ENCODE data around the gene INSR. TPM values are rescaled to one million over a fixed set of nuclear protein-coding genes. Genes with fewer than 3 reads are reported as not detected.

Gene INSR
- polyA plus RNA-seq, 1 of the 3 experiments (the other 2 are of a cell fraction), result 3.6 TPM

DNA sequence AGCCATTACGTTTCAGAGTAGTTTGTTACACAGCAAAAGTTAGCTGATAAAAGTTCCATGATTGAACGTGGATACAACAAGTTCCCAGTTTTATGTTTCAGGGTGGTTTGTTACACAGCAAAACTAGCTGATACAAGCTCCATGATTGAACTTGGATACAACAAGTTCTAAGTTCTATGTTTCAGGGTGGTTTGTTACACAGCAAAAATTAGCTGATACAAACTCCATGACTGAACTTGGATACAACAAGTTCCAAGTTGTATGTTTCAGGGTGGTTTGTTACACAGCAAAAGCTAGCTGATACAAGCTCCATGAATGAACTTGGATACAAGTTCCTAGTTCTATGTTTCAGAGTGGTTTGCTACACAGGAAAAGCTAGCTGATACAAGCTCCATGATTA lies 47.6 kb downstream of the INSR start:
- no peak for DNase-seq
- Histone ChIP-seq H3K9me3 (no peaks in the 10 kb centered on the region), H4K20me1 (ENCODE audit: insufficient read depth) (no peaks in the 10 kb centered on the region), H3K27me3 (ENCODE audit: insufficient read depth) (no peaks in the 10 kb centered on the region), H3K9me2 (no peaks in the 10 kb centered on the region), H3K79me2 (ENCODE audit: insufficient read depth) (no peaks in the 10 kb centered on the region), H2AFZ (ENCODE audit: low read depth) (no peak overlapping the region), H3K27ac (ENCODE audit: low read depth in 2 of 2, low read length in 1 of 2) (no peak overlapping the region), H3K4me2 (no peak overlapping the region), H3F3A (replicated peaks; ENCODE audit: insufficient read depth) (peaks cover 11% of the 10 kb centered on the region), H3K9ac (no peak overlapping the region), H3K4me3 (ENCODE audit: low read depth in 2 of 2, low read length in 1 of 2) (no peak overlapping the region), H3K36me3 (replicated peaks in 1 of 2; ENCODE audit: control insufficient read depth in 1 of 2, insufficient read depth in 2 of 2, low read length in 1 of 2) (no peaks in the 10 kb centered on the region), H3K4me1 (ENCODE audit: control insufficient read depth in 1 of 2, insufficient read depth in 2 of 2, low read depth in 1 of 2, low read length in 1 of 2) (no peaks in the 10 kb centered on the region; a peak in 1 of 4 replicates)
- ChIA-PET POLR2A (interaction anchor here (0.6 kb wide), 2 partner anchors 22 to 92 kb away, joined by 3 to 6 read pairs; no protein-coding TSS in a partner anchor), CTCF (no interaction called here)
- no peak for TF ChIP-seq EZH2phosphoT487 (IDR thresholded peaks at IDR 0.05; ENCODE audit: borderline replicate concordance, low read depth)
- TF ChIP-seq YY1 (IDR thresholded peaks at IDR 0.05; ENCODE audit: low read depth), result no peak
- no peak for TF ChIP-seq ELF1 (IDR thresholded peaks at IDR 0.05)
- TF ChIP-seq NFIC (IDR thresholded peaks at IDR 0.05; ENCODE audit: borderline replicate concordance), result no peak
- no peak for TF ChIP-seq TEAD4 (IDR thresholded peaks at IDR 0.05; ENCODE audit: borderline replicate concordance, insufficient read depth)
- TF ChIP-seq RXRA (IDR thresholded peaks at IDR 0.05; ENCODE audit: borderline replicate concordance, low read depth), result no peak
- TF ChIP-seq REST (IDR thresholded peaks at IDR 0.05; ENCODE audit: low read depth, low read length), result no peak
- TF ChIP-seq TAF1 (IDR thresholded peaks at IDR 0.05; ENCODE audit: borderline replicate concordance, low read depth, low read length), result no peak
- TF ChIP-seq SMC3 (IDR thresholded peaks at IDR 0.05; ENCODE audit: low read depth, low read length), result no peak
- TF ChIP-seq, protein P1, sequence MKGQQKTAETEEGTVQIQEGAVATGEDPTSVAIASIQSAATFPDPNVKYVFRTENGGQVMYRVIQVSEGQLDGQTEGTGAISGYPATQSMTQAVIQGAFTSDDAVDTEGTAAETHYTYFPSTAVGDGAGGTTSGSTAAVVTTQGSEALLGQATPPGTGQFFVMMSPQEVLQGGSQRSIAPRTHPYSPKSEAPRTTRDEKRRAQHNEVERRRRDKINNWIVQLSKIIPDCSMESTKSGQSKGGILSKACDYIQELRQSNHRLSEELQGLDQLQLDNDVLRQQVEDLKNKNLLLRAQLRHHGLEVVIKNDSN (IDR thresholded peaks at IDR 0.05; ENCODE audit: borderline replicate concordance, low read depth), result no peak
- TF ChIP-seq SIN3A (IDR thresholded peaks at IDR 0.05; ENCODE audit: borderline replicate concordance, low read depth, low read length), result no peak
- TF ChIP-seq, protein P2, sequence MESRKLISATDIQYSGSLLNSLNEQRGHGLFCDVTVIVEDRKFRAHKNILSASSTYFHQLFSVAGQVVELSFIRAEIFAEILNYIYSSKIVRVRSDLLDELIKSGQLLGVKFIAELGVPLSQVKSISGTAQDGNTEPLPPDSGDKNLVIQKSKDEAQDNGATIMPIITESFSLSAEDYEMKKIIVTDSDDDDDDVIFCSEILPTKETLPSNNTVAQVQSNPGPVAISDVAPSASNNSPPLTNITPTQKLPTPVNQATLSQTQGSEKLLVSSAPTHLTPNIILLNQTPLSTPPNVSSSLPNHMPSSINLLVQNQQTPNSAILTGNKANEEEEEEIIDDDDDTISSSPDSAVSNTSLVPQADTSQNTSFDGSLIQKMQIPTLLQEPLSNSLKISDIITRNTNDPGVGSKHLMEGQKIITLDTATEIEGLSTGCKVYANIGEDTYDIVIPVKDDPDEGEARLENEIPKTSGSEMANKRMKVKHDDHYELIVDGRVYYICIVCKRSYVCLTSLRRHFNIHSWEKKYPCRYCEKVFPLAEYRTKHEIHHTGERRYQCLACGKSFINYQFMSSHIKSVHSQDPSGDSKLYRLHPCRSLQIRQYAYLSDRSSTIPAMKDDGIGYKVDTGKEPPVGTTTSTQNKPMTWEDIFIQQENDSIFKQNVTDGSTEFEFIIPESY (IDR thresholded peaks at IDR 0.05; ENCODE audit: borderline replicate concordance, low read depth), result no peak
- no peak for TF ChIP-seq EP300 (IDR thresholded peaks at IDR 0.05; ENCODE audit: borderline replicate concordance in 1 of 2, low read depth in 1 of 2, low read length in 1 of 2)
- TF ChIP-seq, protein P3, sequence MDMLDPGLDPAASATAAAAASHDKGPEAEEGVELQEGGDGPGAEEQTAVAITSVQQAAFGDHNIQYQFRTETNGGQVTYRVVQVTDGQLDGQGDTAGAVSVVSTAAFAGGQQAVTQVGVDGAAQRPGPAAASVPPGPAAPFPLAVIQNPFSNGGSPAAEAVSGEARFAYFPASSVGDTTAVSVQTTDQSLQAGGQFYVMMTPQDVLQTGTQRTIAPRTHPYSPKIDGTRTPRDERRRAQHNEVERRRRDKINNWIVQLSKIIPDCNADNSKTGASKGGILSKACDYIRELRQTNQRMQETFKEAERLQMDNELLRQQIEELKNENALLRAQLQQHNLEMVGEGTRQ (IDR thresholded peaks at IDR 0.05; ENCODE audit: borderline replicate concordance, low read depth, low read length), result no peak
- no peak for TF ChIP-seq POLR2AphosphoS5 (IDR thresholded peaks at IDR 0.05; ENCODE audit: low read depth, low read length)
- TF ChIP-seq RCOR1 (IDR thresholded peaks at IDR 0.05; ENCODE audit: low read length), result no peak
- no peak for TF ChIP-seq MXI1 (IDR thresholded peaks at IDR 0.05; ENCODE audit: low read depth, low read length)
- TF ChIP-seq, protein P4, sequence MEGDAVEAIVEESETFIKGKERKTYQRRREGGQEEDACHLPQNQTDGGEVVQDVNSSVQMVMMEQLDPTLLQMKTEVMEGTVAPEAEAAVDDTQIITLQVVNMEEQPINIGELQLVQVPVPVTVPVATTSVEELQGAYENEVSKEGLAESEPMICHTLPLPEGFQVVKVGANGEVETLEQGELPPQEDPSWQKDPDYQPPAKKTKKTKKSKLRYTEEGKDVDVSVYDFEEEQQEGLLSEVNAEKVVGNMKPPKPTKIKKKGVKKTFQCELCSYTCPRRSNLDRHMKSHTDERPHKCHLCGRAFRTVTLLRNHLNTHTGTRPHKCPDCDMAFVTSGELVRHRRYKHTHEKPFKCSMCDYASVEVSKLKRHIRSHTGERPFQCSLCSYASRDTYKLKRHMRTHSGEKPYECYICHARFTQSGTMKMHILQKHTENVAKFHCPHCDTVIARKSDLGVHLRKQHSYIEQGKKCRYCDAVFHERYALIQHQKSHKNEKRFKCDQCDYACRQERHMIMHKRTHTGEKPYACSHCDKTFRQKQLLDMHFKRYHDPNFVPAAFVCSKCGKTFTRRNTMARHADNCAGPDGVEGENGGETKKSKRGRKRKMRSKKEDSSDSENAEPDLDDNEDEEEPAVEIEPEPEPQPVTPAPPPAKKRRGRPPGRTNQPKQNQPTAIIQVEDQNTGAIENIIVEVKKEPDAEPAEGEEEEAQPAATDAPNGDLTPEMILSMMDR (IDR thresholded peaks at IDR 0.05), result no peak
- no peak for TF ChIP-seq TCF12 (IDR thresholded peaks at IDR 0.05)
- 91% methylated on average over 2 of the region's 2 CpGs for WGBS (ENCODE audit: low lambda C conversion rate)
